Measurements from ENCODE around the gene NPEPL1.

NPEPL1 gene

GRCh38 chr20:58703765-58704371, 11.3 kb downstream of the NPEPL1 start:
- DNase-seq (ENCODE audit: low read depth) = no peak
- Histone ChIP-seq H3K27me3 (replicated peaks; ENCODE audit: control insufficient read depth, insufficient read depth, low read length) (no peaks in the 10 kb centered on the region), H3K4me1 (ENCODE audit: control insufficient read depth, insufficient read depth, low read length) (peaks cover 21% of the 10 kb centered on the region), H3K9ac (ENCODE audit: low read length) (no peak overlapping the region), H3K4me3 (ENCODE audit: low read length) (no peak overlapping the region), H3K9me3 (ENCODE audit: control insufficient read depth, low read length) (no peaks in the 10 kb centered on the region), H3K36me3 (ENCODE audit: control insufficient read depth, insufficient read depth, low read length, severe bottlenecking) (peaks cover 35% of the 10 kb centered on the region)

- no peak overlapping the region for H3K4me3 ChIP-seq (ENCODE audit: low read length)
- no peaks in the 10 kb centered on the region for H3K9me3 ChIP-seq (ENCODE audit: control insufficient read depth, low read length)
- no peaks in the 10 kb centered on the region for H3K27me3 ChIP-seq (replicated peaks; ENCODE audit: control insufficient read depth, insufficient read depth, low read length)
- H3K36me3 ChIP-seq (ENCODE audit: control insufficient read depth, insufficient read depth, low read length, severe bottlenecking) = peaks cover 35% of the 10 kb centered on the region
- no peak for DNase-seq (ENCODE audit: low read depth)
- no peak overlapping the region for H3K9ac ChIP-seq (ENCODE audit: low read length)
- peaks cover 6% of the 10 kb centered on the region for H3K4me1 ChIP-seq (ENCODE audit: control insufficient read depth, insufficient read depth, low read length)
Measured at GRCh38 chr20:58705208-58705926, 12.8 kb downstream of the NPEPL1 start.

- H3K27me3 ChIP-seq (replicated peaks; ENCODE audit: control insufficient read depth, insufficient read depth, low read length) = no peaks in the 10 kb centered on the region
- DNase-seq (ENCODE audit: low read depth) = no peak
- H3K4me1 ChIP-seq (ENCODE audit: control insufficient read depth, insufficient read depth, low read length) = no peaks in the 10 kb centered on the region
- no peaks in the 10 kb centered on the region for H3K9me3 ChIP-seq (ENCODE audit: control insufficient read depth, low read length)
- H3K4me3 ChIP-seq (ENCODE audit: low read length) = no peak overlapping the region
- peaks cover 35% of the 10 kb centered on the region for H3K36me3 ChIP-seq (ENCODE audit: control insufficient read depth, insufficient read depth, low read length, severe bottlenecking)
- no peak overlapping the region for H3K9ac ChIP-seq (ENCODE audit: low read length)
Measured at GRCh38 chr20:58706150-58706892, 13.7 kb downstream of the NPEPL1 start.

GRCh38 chr20:58706975-58707681, 14.5 kb downstream of the NPEPL1 start:
- H3K9ac ChIP-seq (ENCODE audit: low read length) = no peak overlapping the region
- DNase-seq (ENCODE audit: low read depth) = no peak
- H3K4me1 ChIP-seq (ENCODE audit: control insufficient read depth, insufficient read depth, low read length) = no peaks in the 10 kb centered on the region
- no peaks in the 10 kb centered on the region for H3K27me3 ChIP-seq (replicated peaks; ENCODE audit: control insufficient read depth, insufficient read depth, low read length)
- no peaks in the 10 kb centered on the region for H3K9me3 ChIP-seq (ENCODE audit: control insufficient read depth, low read length)
- no peak overlapping the region for H3K4me3 ChIP-seq (ENCODE audit: low read length)
- peaks cover 29% of the 10 kb centered on the region for H3K36me3 ChIP-seq (ENCODE audit: control insufficient read depth, insufficient read depth, low read length, severe bottlenecking)

GRCh38 chr20:58707770-58708169, 15.2 kb downstream of the NPEPL1 start:
- H3K4me1 ChIP-seq (ENCODE audit: control insufficient read depth, insufficient read depth, low read length) = no peaks in the 10 kb centered on the region
- no peak overlapping the region for H3K4me3 ChIP-seq (ENCODE audit: low read length)
- H3K36me3 ChIP-seq (ENCODE audit: control insufficient read depth, insufficient read depth, low read length, severe bottlenecking) = peaks cover 23% of the 10 kb centered on the region
- H3K9ac ChIP-seq (ENCODE audit: low read length) = no peak overlapping the region
- H3K9me3 ChIP-seq (ENCODE audit: control insufficient read depth, low read length) = no peaks in the 10 kb centered on the region
- DNase-seq (ENCODE audit: low read depth) = no peak
- no peaks in the 10 kb centered on the region for H3K27me3 ChIP-seq (replicated peaks; ENCODE audit: control insufficient read depth, insufficient read depth, low read length)

- Histone ChIP-seq H3K36me3 (ENCODE audit: control insufficient read depth, insufficient read depth, low read length, severe bottlenecking) (peaks cover 17% of the 10 kb centered on the region), H3K9ac (ENCODE audit: low read length) (no peak overlapping the region), H3K27me3 (replicated peaks; ENCODE audit: control insufficient read depth, insufficient read depth, low read length) (no peaks in the 10 kb centered on the region), H3K4me3 (ENCODE audit: low read length) (no peak overlapping the region), H3K4me1 (ENCODE audit: control insufficient read depth, insufficient read depth, low read length) (no peaks in the 10 kb centered on the region), H3K9me3 (ENCODE audit: control insufficient read depth, low read length) (no peaks in the 10 kb centered on the region)
- no peak for DNase-seq (ENCODE audit: low read depth)
Measured at GRCh38 chr20:58708246-58708931, 15.8 kb downstream of the NPEPL1 start.

- Histone ChIP-seq H3K4me1 (ENCODE audit: control insufficient read depth, insufficient read depth, low read length) (no peaks in the 10 kb centered on the region), H3K27me3 (replicated peaks; ENCODE audit: control insufficient read depth, insufficient read depth, low read length) (no peaks in the 10 kb centered on the region), H3K36me3 (ENCODE audit: control insufficient read depth, insufficient read depth, low read length, severe bottlenecking) (peaks cover 9% of the 10 kb centered on the region), H3K9me3 (ENCODE audit: control insufficient read depth, low read length) (no peaks in the 10 kb centered on the region), H3K4me3 (ENCODE audit: low read length) (no peak overlapping the region), H3K9ac (ENCODE audit: low read length) (no peak overlapping the region)
- DNase-seq (ENCODE audit: low read depth) = no peak
Measured at GRCh38 chr20:58709013-58709702, 16.6 kb downstream of the NPEPL1 start.

- Histone ChIP-seq H3K4me1 (ENCODE audit: control insufficient read depth, insufficient read depth, low read length) (no peaks in the 10 kb centered on the region), H3K9me3 (ENCODE audit: control insufficient read depth, low read length) (no peaks in the 10 kb centered on the region), H3K9ac (ENCODE audit: low read length) (no peak overlapping the region), H3K27me3 (replicated peaks; ENCODE audit: control insufficient read depth, insufficient read depth, low read length) (no peaks in the 10 kb centered on the region), H3K4me3 (ENCODE audit: low read length) (no peak overlapping the region), H3K36me3 (ENCODE audit: control insufficient read depth, insufficient read depth, low read length, severe bottlenecking) (peaks cover 4% of the 10 kb centered on the region)
- DNase-seq (ENCODE audit: low read depth) = no peak
Measured at GRCh38 chr20:58709703-58710039, 17.1 kb downstream of the NPEPL1 start.

- Histone ChIP-seq H3K9ac (ENCODE audit: low read length) (no peak overlapping the region), H3K36me3 (ENCODE audit: control insufficient read depth, insufficient read depth, low read length, severe bottlenecking) (no peaks in the 10 kb centered on the region), H3K27me3 (replicated peaks; ENCODE audit: control insufficient read depth, insufficient read depth, low read length) (no peaks in the 10 kb centered on the region), H3K4me3 (ENCODE audit: low read length) (no peak overlapping the region), H3K9me3 (ENCODE audit: control insufficient read depth, low read length) (no peaks in the 10 kb centered on the region), H3K4me1 (ENCODE audit: control insufficient read depth, insufficient read depth, low read length) (no peaks in the 10 kb centered on the region)
- DNase-seq (ENCODE audit: low read depth) = no peak
Measured at GRCh38 chr20:58710481-58711265, 18.1 kb downstream of the NPEPL1 start.

Measured in adipocyte (in vitro differentiated cells).